Effector CD4-positive, alpha-beta T cell (primary cell): Measurements from ENCODE around the gene KCNC4.

Source experiments
- DNase-seq: peaks from one replicate; pipeline ENCODE4 v3.0.0-alpha.2; 2020

KCNC4 gene

DNA sequence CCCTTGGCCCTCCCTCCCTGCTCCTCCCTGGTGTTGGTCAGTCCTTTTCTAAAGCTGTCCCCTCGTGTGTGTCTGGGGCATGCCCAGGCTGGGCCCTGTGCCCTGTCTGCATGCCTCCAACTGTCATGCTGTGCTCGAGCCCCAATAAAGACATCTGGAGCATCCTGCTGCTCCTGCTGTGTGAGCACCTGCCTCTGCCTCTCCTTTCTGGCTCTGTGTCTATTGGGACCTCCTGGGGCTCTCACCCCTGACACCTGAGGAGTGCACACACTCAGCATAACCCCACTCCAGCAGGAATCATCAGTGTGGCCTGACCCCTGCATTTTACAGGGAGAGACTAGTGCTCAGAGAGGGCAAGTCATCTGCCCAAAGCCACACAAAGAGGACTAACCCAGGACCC, 23.7 kb downstream of the KCNC4 start:
- no peak for DNase-seq

GRCh38 chr1:110234691-110235090, 24.6 kb downstream of the KCNC4 start:
- DNase-seq, result no peak

GRCh38 chr1:110235181-110235833, 25.2 kb downstream of the KCNC4 start:
- no peak for DNase-seq

GRCh38 chr1:110235834-110236682, 25.9 kb downstream of the KCNC4 start:
- DNase-seq, result no peak

DNA sequence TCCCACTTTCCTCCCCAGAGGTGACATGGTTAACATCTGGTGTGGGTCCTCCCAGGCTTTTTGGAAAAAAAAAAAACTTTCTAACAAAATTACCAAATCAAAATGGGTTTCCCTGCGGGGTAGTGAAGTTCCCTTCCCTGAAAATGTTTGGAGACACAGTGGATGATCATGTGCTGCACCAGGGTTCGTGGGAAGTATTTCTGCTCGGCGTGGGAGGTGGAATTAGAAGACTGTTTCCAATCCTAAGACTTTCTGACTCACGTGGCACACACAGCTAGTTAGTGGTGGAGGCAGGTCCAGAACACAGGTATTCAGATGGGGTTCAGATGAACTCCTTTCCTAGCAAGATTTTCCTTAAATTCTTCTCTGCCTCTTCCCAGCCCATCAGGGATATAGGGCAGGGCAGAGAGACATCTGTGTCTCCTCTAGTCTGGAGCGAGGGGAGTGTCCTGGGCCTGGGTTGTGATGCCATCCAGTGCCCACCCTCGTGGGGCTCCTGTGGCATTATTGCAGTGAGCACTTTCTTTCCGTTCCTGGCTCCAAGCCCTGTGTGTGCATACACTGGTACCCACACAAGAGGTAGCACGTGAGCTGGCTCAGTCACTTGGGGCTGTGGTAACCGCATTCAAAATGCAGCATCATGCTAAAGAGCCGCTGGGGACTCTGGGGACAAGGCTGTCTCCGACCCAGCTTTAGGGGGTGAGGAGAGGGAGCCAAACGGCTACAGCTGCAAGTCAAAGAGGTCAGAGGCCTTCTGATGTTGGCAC, 27.5 kb downstream of the KCNC4 start:
- DNase-seq, result no peak

DNA sequence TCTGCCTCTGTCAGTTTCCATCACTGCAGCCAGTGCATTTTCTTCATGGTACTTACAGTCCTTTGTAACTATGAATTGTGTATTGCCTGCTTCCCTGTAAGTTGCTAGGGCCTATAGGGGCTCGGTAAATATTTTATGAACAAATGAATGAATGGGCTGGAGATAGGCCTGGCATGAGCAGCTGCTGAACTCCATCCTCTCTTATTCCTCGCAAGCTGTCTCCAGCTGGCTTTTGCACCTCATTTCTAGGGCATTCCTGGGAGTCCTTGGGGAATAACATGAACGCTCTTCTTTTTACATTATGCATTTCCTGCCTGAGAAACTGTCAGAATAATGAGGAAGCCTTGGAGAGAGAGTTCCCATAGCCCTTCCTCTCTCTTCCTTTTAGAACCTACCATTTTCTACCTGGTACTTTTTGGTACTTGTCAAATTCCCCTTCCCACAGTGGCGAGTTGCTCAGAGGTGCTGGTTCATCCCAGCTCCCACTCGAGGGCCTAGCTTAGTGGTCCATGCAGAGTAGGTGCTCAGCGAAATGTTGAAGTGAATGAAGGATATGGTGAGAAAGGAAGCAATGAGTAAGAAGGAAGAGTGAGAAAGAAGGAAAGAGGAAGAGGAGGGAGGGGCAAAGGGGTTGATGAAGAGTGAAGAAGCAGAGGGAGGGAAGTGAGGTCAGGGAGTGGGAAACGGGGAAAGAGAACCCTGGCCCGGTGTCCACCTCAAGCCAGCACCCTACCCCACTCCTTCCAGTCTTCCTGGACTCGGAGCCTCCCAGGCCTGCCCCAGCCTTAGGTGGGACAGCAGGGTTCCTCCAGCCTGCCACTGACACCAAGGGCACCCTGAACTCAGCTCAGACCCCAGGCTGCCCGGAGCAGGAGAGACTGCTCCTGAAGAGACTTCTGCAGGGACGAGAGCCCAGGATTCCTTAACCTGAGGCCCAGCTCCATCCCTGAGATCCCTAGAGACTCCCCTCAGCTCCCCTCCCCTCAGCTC, 29.6 kb downstream of the KCNC4 start:
- no peak for DNase-seq

DNA sequence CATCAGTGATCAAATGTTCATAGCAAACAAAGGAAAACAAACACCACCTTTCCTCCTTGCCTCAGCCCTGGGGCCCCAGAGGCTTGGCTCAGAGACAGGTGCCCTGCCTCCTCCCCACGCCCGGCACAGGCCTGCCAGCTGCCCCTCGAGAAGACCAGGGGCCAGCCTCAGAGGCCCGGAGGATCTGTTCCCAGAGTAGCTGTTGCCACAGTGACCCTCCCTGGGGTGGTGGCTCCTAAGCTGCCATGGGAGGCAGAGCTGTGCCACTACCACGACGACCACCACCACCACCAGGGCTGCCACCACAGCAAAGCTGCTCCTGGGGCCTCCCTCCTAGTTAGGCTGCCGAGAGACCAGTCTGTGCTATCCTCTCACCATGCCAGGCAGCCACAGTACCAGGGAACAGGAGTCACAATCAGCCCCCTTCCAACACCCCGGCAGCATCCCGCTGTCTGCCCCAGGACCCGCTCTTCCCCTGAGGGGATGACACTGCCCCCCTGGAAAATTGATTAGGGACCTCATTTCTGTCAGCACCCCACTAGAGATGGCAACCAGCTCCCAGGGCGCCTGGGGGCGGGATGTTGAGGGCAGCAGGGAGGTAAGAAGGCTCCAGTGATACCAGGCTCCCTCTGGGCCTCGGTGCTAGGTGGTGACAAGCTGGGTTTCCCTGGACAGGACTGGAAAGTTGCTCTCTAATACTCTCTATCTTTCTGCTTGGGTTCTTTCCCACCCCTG, 30.5 kb downstream of the KCNC4 start:
- no peak for DNase-seq

GRCh38 chr1:110241516-110241915, 31.4 kb downstream of the KCNC4 start:
- no peak for DNase-seq

DNA sequence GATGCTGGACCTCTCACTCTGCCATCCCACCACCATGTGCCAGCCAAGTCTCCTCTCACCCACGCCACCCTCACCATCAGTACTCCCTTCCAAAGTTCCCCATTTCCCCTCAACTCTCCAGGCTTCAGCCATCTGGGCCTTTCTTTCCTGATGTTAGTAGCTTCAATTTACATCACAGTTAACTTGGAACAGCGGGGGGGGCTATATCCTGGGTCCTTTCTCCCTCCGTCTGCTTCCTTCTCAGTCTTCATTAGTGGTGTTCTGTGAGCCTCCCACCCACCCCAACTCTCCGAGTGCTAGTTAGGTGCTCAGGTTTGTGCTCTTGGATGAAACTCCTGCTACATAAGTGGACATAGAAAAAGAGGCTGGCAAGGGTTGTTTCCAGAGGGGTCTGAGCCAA, 31.9 kb downstream of the KCNC4 start:
- DNase-seq, result no peak

DNA sequence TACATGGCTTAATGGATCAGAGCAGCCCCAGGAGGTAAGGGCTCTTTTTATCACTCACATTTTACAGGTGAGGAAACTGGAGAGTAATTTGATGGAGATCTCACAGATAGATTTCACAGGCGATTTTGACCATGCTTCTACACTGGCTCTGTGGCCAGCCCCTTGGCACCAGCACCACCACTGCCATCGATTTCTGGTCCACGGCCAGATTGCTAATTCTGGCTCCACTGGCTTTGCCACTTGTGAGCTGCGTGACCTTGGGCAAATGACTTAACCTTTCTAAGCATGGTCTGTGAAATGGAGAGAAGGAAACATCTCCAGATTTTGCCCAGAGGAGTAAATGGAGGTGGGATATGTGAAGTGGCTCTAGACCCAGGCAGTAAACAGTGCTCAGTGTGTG, 32.6 kb downstream of the KCNC4 start:
- DNase-seq, result no peak

DNA sequence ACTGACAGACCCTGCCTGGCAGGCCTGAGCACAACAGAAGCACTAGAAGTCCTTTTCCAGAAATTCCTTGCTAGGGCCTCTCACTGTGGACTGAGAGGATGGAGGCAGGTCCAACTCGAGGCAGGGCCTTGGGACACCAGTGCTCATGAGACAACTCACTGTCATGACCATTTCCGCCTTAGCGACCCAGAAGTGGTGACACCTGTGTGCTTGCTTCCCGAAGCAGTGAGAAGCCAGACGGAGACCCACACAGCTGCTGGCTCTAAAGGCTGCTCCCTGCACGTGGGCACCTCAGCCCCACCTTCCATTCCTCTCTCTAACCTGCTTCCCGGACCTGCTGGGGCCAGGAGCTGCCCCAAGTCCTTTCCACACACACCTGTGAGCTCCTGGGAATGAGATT, 33.0 kb downstream of the KCNC4 start:
- DNase-seq, result no peak

DNA sequence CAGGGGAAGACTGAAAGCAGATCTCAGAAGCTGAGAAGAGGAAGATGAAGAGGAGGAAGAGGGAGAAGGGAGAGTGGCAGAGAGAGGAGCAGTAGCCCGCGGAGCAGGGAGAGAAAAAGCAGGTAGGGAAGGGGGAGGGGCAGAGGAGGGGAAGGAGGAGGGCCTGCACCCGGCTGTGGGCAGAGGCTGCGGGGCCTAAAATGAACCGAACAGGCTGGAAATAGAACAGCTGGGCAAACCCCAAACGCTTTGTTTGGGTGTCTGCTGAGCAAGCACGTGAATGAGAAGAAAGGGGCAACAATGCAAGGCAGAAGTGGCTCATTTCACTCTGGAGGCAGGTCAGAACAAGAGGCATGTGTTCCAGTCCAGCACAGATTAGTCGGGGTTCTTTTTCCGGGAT, 33.5 kb downstream of the KCNC4 start:
- no peak for DNase-seq

DNA sequence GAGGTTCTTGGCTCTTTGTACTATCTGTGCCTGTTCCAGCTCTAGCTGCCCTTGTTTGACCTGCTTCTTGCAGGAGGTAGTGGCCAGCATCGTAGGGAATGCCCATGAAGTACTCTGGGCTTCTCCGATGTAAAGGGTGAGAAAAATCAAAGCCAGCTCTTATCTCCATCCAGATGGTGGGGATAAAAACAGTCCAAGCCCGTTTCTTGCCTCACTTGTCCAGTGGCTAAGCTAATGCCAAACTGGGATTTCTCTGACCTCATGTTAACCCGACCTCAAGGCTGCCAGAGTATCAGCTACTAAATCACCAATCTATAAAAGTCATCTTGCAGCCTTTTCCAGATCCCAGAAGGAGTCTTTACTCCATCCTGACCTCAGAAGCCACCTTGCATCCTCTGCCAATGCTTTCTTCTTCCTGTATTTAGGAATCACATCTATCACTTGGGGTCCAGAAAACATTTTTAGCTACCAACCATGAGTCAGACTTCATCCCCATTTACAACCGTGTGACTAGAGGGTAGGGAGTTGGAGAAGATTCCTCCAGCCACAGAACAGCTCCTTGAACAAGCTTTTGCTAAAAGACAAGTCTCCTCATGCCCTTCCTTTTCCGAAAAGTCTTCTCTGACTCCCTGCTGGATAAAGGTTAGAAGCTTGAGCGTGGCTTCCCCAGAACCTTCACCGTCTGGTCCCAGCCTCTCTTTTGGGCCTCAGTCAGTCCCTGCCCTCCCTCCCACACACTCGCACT, 35.9 kb downstream of the KCNC4 start:
- DNase-seq, result no peak

- no peak for DNase-seq
Observed at GRCh38 chr1:110248746-110249145, 38.6 kb downstream of the KCNC4 start.

DNA sequence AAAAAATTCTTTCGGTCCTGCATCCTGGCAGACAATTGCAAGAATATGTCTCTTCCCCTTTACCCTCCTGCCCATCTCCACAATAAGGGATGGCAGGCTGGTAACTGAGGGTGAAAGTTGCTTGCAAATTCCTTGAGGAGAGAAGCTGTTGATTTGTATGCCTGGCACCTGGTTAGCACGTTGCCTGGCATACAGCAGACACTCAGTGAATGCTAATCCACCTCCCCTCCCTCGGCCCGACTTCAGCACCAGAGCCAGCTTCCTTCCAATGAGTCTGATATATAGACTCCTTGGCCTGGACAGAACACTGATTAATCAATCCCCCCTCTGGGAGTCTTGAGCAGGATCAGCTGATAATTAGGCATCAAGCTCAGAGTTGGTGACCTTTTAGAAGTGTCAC, 39.1 kb downstream of the KCNC4 start:
- DNase-seq, result no peak

DNA sequence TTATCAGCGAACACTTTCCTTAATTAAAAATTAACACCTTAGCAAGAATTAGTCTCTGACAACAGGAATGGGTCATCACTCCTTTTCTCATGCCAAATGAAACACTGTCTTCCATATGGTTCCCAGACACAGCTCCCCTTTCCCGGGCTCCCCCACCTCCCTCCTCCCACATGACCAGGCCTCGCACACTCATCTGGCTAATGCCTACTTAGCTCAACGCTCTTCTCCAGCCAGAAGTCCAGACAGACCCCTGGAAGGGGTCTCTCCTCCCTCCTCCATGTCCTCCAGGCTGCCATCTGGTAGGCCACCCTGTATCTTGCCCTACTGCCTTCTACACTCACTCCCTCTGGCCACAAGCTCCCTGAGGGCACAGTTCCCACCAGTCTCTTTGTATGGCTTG, 39.9 kb downstream of the KCNC4 start:
- DNase-seq, result no peak

GRCh38 chr1:110250749-110251148, 40.6 kb downstream of the KCNC4 start:
- no peak for DNase-seq

- DNase-seq, result no peak
Observed at GRCh38 chr1:110253213-110253612, 43.1 kb downstream of the KCNC4 start.

DNA sequence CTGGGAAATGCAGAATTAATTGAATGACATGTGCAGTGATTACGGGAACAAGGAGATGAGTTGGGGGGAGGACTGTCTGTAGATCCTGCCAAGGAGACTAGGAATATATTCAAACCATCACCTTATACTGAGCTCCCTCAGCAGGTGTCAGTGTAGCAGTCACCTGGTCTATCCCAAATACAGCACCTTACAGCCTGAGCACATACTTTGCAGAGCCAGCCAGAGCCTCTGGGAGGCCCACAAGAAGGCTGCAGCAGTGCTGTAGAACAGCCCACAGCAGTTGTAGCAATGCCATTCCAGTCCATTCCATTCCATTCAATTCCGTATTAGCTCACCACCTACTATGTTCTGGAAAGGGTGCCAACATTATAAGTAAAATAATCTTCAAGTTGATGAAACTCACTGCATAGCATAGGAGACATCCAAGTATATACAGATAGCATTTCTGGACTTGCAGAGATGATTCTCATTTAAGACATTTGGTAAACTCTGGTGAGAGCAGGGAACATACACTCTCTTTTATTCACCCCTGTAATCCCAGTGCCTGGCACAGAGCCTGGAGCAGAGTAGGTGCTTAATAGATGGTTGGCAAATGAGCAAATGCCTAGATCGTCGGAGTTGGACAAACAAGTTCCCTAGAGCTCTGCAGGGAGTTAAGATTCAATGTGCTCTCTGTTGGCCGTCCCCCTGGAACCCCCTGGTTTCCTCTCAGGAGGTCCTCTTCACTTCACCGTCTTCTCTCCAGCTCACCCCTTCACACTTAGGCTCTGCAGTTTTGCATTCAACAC, 44.7 kb downstream of the KCNC4 start:
- DNase-seq, result no peak

DNA sequence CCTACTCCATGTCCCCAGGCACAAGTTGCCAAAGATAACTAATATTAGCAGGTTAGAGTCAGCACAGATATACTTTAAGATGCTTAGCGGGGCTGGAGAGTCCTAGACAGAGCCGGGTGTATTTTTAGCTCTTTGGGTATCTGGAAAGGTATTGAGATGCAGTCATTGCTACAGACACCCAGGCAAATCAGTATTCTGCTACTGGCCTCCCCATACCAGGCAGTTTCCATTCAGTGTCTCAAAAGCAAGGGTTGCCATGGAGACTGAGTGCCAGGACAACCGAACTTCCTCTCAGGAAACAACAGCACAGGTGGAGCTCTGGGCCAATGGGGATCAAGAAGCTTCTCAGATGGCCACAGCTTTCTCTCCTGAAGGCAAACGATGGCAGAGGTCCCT, 45.3 kb downstream of the KCNC4 start:
- no peak for DNase-seq
